Middle frontal gyrus (tissue), 1 donor: ENCODE measurements around the gene PRKRIP1.
"Not testable (repeated sequence)": the region's sequence is repeated elsewhere in the genome, so short reads cannot be mapped to it uniquely, and the experiment has no call there.

ENCODE experiments used
- DNase-seq: peaks from one replicate; pipeline ENCODE4 v3.0.0-alpha.2; 2015; ENCODE audit warnings: low spot score; ENCODE audit errors: extremely low spot score

The PRKRIP1 gene

GRCh38 chr7:102474736-102475435 is 78.7 kb downstream of the PRKRIP1 start:
- DNase-seq = not testable (repeated sequence)
